ENCODE data around the gene TENM4.

The TENM4 gene

DNA sequence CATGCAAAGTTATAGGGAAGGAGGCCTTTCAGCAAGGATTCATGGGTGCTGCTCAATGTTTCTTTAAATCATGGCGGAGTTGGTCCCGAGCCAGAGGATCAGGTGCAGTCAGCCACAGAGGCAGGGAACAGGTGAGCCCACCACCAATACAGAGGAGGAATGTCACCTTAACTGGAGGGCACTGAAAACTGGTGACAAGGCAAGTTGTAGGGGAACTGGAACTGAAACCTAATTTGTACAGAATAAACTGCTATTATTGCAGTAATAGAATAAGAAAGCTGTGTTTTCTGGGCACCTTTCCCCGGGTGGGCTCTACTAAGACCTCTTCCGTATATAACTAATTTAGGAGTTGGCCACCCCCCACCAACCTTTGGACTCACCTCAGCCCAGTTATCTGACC lies 570.2 kb downstream of the TENM4 start:
- DNase-seq (ENCODE audit: extremely low spot score): no peak
- ChIA-PET POLR2A (no interaction called here), CTCF (interaction anchor here (1.0 kb wide), 1 partner anchor 14 kb away, joined by 4 read pairs; no protein-coding TSS in a partner anchor)
- TF ChIP-seq, protein P1, sequence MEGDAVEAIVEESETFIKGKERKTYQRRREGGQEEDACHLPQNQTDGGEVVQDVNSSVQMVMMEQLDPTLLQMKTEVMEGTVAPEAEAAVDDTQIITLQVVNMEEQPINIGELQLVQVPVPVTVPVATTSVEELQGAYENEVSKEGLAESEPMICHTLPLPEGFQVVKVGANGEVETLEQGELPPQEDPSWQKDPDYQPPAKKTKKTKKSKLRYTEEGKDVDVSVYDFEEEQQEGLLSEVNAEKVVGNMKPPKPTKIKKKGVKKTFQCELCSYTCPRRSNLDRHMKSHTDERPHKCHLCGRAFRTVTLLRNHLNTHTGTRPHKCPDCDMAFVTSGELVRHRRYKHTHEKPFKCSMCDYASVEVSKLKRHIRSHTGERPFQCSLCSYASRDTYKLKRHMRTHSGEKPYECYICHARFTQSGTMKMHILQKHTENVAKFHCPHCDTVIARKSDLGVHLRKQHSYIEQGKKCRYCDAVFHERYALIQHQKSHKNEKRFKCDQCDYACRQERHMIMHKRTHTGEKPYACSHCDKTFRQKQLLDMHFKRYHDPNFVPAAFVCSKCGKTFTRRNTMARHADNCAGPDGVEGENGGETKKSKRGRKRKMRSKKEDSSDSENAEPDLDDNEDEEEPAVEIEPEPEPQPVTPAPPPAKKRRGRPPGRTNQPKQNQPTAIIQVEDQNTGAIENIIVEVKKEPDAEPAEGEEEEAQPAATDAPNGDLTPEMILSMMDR (IDR thresholded peaks at IDR 0.05; ENCODE audit: control extremely low read depth, extremely low read depth, low read depth, missing control alignments): no peak

GRCh38 chr11:78869293-78869692 lies 571.5 kb downstream of the TENM4 start:
- TF ChIP-seq, protein P1 (IDR thresholded peaks at IDR 0.05; ENCODE audit: control extremely low read depth, extremely low read depth, low read depth, missing control alignments): no peak
- CTCF ChIA-PET: interaction anchor here (1.0 to 1.1 kb wide), 2 partner anchors 15 to 71 kb away, joined by 3 read pairs; no protein-coding TSS in a partner anchor
- POLR2A ChIA-PET: no interaction called here
- DNase-seq (ENCODE audit: extremely low spot score): no peak

DNA sequence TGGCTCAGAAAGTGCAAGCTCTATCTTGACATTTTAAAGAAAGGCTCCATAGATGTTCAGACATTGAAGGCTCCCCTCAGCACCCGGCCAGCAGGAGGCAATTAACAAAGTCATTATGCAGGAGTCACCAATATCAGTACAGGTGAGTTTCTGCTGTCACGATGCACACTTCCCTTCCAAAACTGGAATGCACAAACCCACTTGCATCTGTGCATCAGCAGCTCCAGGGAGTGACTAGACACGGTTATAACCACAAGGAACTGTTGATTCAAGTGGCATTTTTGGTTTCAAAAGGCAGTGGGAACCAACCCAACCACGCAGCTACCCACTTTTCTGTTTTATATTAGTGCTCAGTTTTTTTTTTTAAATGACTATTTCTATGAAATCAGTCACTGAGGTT lies 572.3 kb downstream of the TENM4 start:
- CTCF ChIA-PET: interaction anchor here (1.1 kb wide), 1 partner anchor 222 kb away, joined by 3 read pairs; no protein-coding TSS in a partner anchor
- TF ChIP-seq, protein P1 (IDR thresholded peaks at IDR 0.05; ENCODE audit: control extremely low read depth, extremely low read depth, low read depth, missing control alignments): no peak
- no peak for DNase-seq (ENCODE audit: extremely low spot score)
- POLR2A ChIA-PET: no interaction called here

DNA sequence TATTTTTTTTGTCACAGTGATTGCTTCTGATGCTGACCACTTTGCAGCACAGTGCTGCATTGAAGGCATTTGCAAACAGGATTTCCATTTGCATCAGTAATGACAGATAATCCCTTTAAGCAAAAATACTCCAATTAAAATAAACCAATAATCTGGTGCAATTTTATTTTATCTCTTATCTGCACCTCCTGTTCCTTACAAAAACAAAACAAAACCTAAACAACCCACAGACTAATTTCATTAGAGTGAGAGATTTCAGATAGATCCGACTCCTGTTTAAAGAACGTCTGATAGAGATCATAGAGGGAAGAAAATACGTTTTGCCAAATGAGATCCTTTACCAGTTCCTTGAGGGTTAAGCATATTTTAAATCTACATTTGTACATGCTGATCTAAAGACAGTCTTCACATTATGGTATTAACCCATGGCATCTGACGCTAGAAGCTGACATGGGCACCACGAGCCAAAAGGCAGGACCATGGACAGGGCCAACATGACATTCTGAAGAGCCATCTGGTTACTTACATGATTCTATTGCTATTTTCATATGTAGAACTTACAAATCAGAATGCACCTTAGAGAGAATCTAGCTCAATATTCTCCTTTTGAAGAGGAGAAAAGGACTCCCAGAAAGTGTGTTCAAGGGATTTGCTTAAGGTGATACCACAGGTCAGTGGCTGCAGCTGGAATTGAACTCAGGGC lies 580.0 kb downstream of the TENM4 start:
- POLR2A ChIA-PET: no interaction called here
- TF ChIP-seq, protein P1 (IDR thresholded peaks at IDR 0.05; ENCODE audit: control extremely low read depth, extremely low read depth, low read depth, missing control alignments): no peak
- CTCF ChIA-PET: interaction anchor here (1.5 kb wide), 1 partner anchor 13 kb away, joined by 4 read pairs; no protein-coding TSS in a partner anchor
- DNase-seq (ENCODE audit: extremely low spot score): no peak

GRCh38 chr11:78857688-78858087 lies 583.1 kb downstream of the TENM4 start:
- no peak for DNase-seq (ENCODE audit: extremely low spot score)
- ChIA-PET CTCF (interaction anchor here (1.0 to 1.1 kb wide), 2 partner anchors 10 to 18 kb away, joined by 3 to 4 read pairs; no protein-coding TSS in a partner anchor), POLR2A (no interaction called here)
- TF ChIP-seq, protein P1 (IDR thresholded peaks at IDR 0.05; ENCODE audit: control extremely low read depth, extremely low read depth, low read depth, missing control alignments): no peak

GRCh38 chr11:78856211-78856610 lies 584.6 kb downstream of the TENM4 start:
- CTCF ChIA-PET: interaction anchor here (1.0 to 1.6 kb wide), 4 partner anchors 10 to 28 kb away, joined by 3 to 4 read pairs (median 3); no protein-coding TSS in a partner anchor
- POLR2A ChIA-PET: no interaction called here
- DNase-seq (ENCODE audit: extremely low spot score): no peak
- TF ChIP-seq, protein P1 (IDR thresholded peaks at IDR 0.05; ENCODE audit: control extremely low read depth, extremely low read depth, low read depth, missing control alignments): no peak
